HUES64 (cell line): ENCODE data around the gene KANK2.

ENCODE experiments used
- H3K27ac ChIP-seq: 2 replicates; pipeline ENCODE4 v1.7.0; 2013; ENCODE audit warnings: low read depth, low read length, inconsistent platforms
- H3K27me3 ChIP-seq: 2 replicates; pipeline ENCODE4 v1.6.1; 2013; ENCODE audit warnings: mild to moderate bottlenecking, low read length; ENCODE audit not compliant: insufficient read depth
- H3K36me3 ChIP-seq: 2 replicates; pipeline ENCODE4 v1.6.1; 2013; ENCODE audit warnings: mild to moderate bottlenecking, low read length; ENCODE audit not compliant: insufficient read depth
- H3K4me1 ChIP-seq: 2 replicates; pipeline ENCODE4 v1.6.1; 2013; ENCODE audit warnings: mild to moderate bottlenecking, low read length, moderate library complexity; ENCODE audit not compliant: insufficient read depth
- H3K4me3 ChIP-seq: 2 replicates; pipeline ENCODE4 v1.5.1; 2013; ENCODE audit warnings: mild to moderate bottlenecking, low read length, moderate library complexity
- H3K9ac ChIP-seq: 2 replicates; pipeline ENCODE4 v1.6.1; 2013; ENCODE audit warnings: mild to moderate bottlenecking, low read depth, low read length
- H3K9me3 ChIP-seq: 2 replicates; pipeline ENCODE4 v1.6.1; 2013; ENCODE audit warnings: low read depth, low read length; ENCODE audit not compliant: insufficient read depth
- WGBS: fragments of 150-250, 120-280 bp; methylation state at CpG from one replicate; pipeline ENCODE4 v1.1.7; 2013; ENCODE audit warnings: missing lambda C conversion rate; 5-methylcytosine and 5-hydroxymethylcytosine counted together

The KANK2 gene

DNA sequence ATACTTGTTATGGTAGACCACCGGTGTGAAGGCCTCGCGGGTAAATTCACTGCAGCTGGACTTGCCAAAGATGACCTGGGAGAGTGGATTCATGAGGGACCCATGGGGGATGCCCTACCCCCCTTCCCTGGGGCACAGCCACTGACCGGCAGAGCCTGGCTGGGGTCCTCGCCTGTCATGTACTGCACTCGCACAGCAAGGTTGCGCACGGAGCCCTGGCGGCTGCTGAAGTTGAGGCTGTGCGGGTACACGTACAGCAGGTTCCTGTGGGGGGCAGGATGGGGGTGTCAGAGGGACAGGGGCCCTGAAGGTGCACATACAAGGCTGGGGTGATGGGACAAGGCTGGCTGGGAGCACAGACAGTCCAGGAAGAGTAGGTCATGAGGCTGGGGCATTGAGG is 40.7 kb upstream of the KANK2 start:
- H3K27me3 ChIP-seq, result no peaks in the 10 kb centered on the region
- peaks cover 40% of the 10 kb centered on the region for H3K36me3 ChIP-seq
- H3K9ac ChIP-seq, result no peak overlapping the region
- 95% methylated on average over 11 of the region's 11 CpGs for WGBS
- H3K4me3 ChIP-seq, result no peak overlapping the region
- no peaks in the 10 kb centered on the region for H3K9me3 ChIP-seq
- 0 out of 2 replicates have a peak, but pooled peaks cover 3% of the 10 kb centered on the region for H3K4me1 ChIP-seq
- no peak overlapping the region for H3K27ac ChIP-seq

DNA sequence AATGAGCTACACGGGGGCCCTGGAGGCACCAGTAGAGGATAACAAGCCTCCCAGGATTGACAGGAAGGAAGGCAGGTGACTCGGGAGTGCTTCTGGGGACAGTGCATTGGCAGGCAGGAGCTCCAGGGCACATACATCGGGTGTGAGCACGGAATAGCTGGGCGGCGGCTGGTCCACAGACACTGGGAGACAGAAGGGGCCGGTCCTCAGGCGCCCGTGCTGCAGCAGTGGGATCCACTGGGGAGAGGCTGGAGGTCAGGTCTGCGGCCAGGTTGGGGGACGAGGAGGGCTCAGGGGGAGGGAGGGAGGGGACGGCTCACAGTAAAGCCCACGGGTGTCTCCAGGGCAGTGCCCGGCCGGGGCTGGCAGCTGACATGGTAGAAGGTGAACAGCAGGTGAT is 40.0 kb upstream of the KANK2 start:
- Histone ChIP-seq H3K9me3 (no peaks in the 10 kb centered on the region), H3K9ac (no peak overlapping the region), H3K4me1 (no peaks in the 10 kb centered on the region), H3K4me3 (no peak overlapping the region), H3K27ac (no peak overlapping the region), H3K27me3 (no peaks in the 10 kb centered on the region), H3K36me3 (peaks cover 42% of the 10 kb centered on the region)
- WGBS, result 87% methylated on average over 15 of the region's 15 CpGs

- H3K27ac ChIP-seq, result no peak overlapping the region
- no peak overlapping the region for H3K9ac ChIP-seq
- no peaks in the 10 kb centered on the region for H3K4me1 ChIP-seq
- peaks cover 45% of the 10 kb centered on the region for H3K36me3 ChIP-seq
- no peaks in the 10 kb centered on the region for H3K27me3 ChIP-seq
- H3K9me3 ChIP-seq, result no peaks in the 10 kb centered on the region
- WGBS, result 94% methylated on average over 31 of the region's 31 CpGs
- H3K4me3 ChIP-seq, result no peak overlapping the region
Measured at GRCh38 chr19:11236324-11237301, 39.3 kb upstream of the KANK2 start.

- Histone ChIP-seq H3K9ac (no peak overlapping the region), H3K4me1 (no peaks in the 10 kb centered on the region), H3K27me3 (no peaks in the 10 kb centered on the region), H3K4me3 (no peak overlapping the region), H3K36me3 (peaks cover 34% of the 10 kb centered on the region), H3K9me3 (no peaks in the 10 kb centered on the region), H3K27ac (no peak overlapping the region)
- WGBS, result 91% methylated on average over 5 of the region's 5 CpGs
Measured at GRCh38 chr19:11234486-11235075, 37.2 kb upstream of the KANK2 start.

DNA sequence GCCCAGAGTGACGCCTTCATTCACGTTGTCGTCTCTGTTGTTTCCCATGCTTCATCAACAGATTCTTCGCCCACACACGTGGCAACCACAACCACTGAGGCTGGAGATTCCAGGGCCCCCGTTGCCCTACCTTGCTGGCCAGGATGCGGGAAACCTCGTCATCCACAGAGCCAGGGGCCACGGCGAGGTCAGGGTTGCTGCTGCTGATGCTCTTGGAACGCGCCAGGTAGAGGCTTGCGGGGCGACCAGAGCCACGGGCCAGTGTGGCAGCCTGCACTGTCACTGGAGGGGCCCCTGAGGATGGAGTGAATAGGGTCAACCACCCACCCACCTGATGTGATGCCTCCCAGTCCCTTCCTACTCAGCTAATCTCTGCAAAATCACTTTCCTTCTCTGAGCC is 35.7 kb upstream of the KANK2 start:
- 94% methylated on average over 15 of the region's 15 CpGs for WGBS
- no peaks in the 10 kb centered on the region for H3K4me1 ChIP-seq
- peaks cover 28% of the 10 kb centered on the region for H3K36me3 ChIP-seq
- no peaks in the 10 kb centered on the region for H3K27me3 ChIP-seq
- H3K9me3 ChIP-seq, result no peaks in the 10 kb centered on the region
- H3K4me3 ChIP-seq, result no peak overlapping the region
- no peak overlapping the region for H3K27ac ChIP-seq
- H3K9ac ChIP-seq, result no peak overlapping the region

- Histone ChIP-seq H3K4me1 (no peaks in the 10 kb centered on the region), H3K27me3 (no peaks in the 10 kb centered on the region)
- WGBS, result 93% methylated on average over 4 of the region's 4 CpGs
Measured at GRCh38 chr19:11232555-11232954, 35.2 kb upstream of the KANK2 start.

DNA sequence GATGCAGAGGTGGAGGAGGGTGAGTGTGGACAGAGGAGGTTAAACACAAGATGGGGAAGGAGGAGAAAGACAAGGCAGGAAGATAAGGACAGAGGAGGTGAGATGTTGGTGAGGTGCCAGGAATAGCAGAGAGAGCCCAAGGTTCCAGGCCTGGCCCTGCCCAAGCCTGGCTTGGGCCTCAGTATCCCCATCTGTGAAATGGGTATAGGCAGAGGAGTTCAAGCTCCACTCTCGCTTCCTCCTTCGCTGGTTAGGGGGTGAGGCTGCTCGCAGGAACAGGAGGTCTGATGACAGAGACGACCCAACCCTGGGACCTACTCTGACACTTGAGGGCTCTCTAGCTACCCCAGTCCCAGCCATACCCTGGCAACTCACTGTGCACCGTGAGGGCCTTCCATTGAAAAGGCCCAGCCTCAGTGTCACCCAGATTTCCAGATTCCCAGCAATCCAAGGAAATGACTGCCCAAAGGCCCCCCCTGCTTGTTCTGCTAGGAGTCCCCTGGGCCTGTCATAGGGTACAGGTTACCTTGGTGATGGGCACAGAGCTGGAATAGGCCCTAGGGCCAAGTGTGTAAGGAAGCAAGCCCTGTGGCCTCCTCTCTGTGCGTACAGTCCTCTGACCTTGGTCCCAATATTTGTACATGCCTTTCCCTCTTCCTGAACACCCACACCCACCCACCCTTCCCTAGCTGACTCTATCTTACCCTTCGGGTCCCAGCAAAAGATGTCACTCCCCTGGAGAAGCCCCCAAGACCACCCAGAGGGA is 33.5 kb upstream of the KANK2 start:
- 94% methylated on average over 7 of the region's 7 CpGs for WGBS
- H3K27me3 ChIP-seq, result no peaks in the 10 kb centered on the region
- H3K4me1 ChIP-seq, result no peaks in the 10 kb centered on the region
- no peak overlapping the region for H3K9ac ChIP-seq
- H3K4me3 ChIP-seq, result no peak overlapping the region
- H3K9me3 ChIP-seq, result no peaks in the 10 kb centered on the region
- no peak overlapping the region for H3K27ac ChIP-seq
- peaks cover 30% of the 10 kb centered on the region for H3K36me3 ChIP-seq

More at GRCh38 chr19:11232555-11232954, 35.2 kb upstream of the KANK2 start:
- Histone ChIP-seq H3K27ac (no peak overlapping the region), H3K9me3 (no peaks in the 10 kb centered on the region), H3K4me3 (no peak overlapping the region), H3K9ac (no peak overlapping the region), H3K36me3 (peaks cover 24% of the 10 kb centered on the region)

- Histone ChIP-seq H3K27ac (no peak overlapping the region), H3K4me3 (no peak overlapping the region), H3K9ac (no peak overlapping the region), H3K9me3 (no peaks in the 10 kb centered on the region), H3K27me3 (no peaks in the 10 kb centered on the region), H3K4me1 (no peaks in the 10 kb centered on the region), H3K36me3 (peaks cover 28% of the 10 kb centered on the region)
- WGBS, result 86% methylated on average over 14 of the region's 14 CpGs
Measured at GRCh38 chr19:11227195-11227886, 30.0 kb upstream of the KANK2 start.

DNA sequence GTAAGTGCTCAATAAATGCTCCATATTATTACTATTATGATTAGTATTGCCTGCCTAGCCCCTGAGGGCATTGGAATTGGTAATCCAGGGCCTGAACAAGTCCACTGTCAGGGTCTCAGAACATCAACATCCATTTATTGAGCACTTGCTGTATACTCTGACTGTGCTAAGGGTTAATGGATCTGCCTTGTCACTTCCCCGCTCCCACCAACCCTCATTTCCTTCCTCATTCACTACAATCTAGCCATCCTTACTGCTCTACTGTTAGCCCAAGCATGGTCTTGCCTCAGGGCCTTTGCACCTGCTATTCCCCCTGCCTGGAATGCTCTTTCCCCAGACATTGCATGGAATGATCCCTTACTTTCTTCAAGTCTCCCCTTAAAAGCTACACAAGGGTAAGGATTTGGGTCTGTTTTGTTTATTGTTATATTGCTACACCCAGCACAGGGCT is 29.4 kb upstream of the KANK2 start:
- Histone ChIP-seq H3K27ac (no peak overlapping the region), H3K36me3 (peaks cover 28% of the 10 kb centered on the region), H3K27me3 (no peaks in the 10 kb centered on the region), H3K4me1 (no peaks in the 10 kb centered on the region), H3K4me3 (no peak overlapping the region), H3K9ac (no peak overlapping the region), H3K9me3 (no peaks in the 10 kb centered on the region)
- WGBS, result 98% methylated on average over 1 of the region's 1 CpG

DNA sequence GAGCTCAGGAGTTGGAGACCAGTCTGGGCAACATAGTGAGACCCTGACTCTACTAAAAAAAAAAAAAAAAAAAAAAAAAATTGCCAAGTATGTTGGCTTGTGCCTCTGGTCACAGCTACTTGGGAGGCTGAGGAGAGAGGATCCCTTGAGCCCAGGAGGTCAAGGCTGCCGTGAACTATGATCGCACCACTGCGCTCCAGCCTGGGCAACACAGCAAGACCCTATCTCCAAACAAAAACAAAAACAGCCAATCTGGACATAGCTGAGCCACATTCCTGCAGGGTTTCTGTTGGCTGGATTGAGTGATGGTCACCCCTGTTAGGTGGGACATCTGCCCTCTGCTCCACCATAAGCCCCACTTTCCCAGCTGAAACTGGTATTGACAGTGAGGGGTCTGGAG is 28.5 kb upstream of the KANK2 start:
- Histone ChIP-seq H3K36me3 (peaks cover 36% of the 10 kb centered on the region), H3K27me3 (no peaks in the 10 kb centered on the region), H3K4me3 (no peak overlapping the region), H3K9me3 (peaks cover 8% of the 10 kb centered on the region; the same call in 1 of the 2 replicates), H3K27ac (no peak overlapping the region), H3K9ac (no peak overlapping the region), H3K4me1 (no peaks in the 10 kb centered on the region)
- WGBS, result 93% methylated on average over 3 of the region's 3 CpGs
